Effector memory CD4-positive, alpha-beta T cell (primary cell): ENCODE measurements around the gene AVPI1.
"Not testable (repeated sequence)": the region's sequence is repeated elsewhere in the genome, so short reads cannot be mapped to it uniquely, and the experiment has no call there.

Source experiments
- DNase-seq, 3 donors: peaks; one replicate each; pipeline ENCODE4 v3.0.0-alpha.2; 2020
- H3K27ac ChIP-seq: 2 replicates; pipeline ENCODE4 v1.7.0; 2013; ENCODE audit warnings: mild to moderate bottlenecking, low read length, moderate library complexity; ENCODE audit not compliant: insufficient read depth, poor library complexity, severe bottlenecking
- H3K27me3 ChIP-seq: replicated peaks from 2 replicates; pipeline ENCODE4 v1.7.0; 2013; ENCODE audit warnings: mild to moderate bottlenecking, low read length; ENCODE audit not compliant: insufficient read depth, control insufficient read depth, poor library complexity, severe bottlenecking
- H3K36me3 ChIP-seq: 2 replicates; pipeline ENCODE4 v1.7.0; 2013; ENCODE audit warnings: mild to moderate bottlenecking, low read length, moderate library complexity; ENCODE audit not compliant: control insufficient read depth, insufficient read depth
- H3K4me1 ChIP-seq: 2 replicates; pipeline ENCODE4 v1.7.0; 2013; ENCODE audit warnings: low read length, mild to moderate bottlenecking; ENCODE audit not compliant: control insufficient read depth, insufficient read depth, poor library complexity, severe bottlenecking
- H3K4me3 ChIP-seq: 2 replicates; pipeline ENCODE4 v1.7.0; 2013; ENCODE audit warnings: low read length, low read depth, mild to moderate bottlenecking; ENCODE audit not compliant: insufficient read depth, poor library complexity, severe bottlenecking
- H3K9me3 ChIP-seq: 2 replicates; pipeline ENCODE4 v1.7.0; 2013; ENCODE audit warnings: mild to moderate bottlenecking, low read length, moderate library complexity; ENCODE audit not compliant: control insufficient read depth

The AVPI1 gene

DNA sequence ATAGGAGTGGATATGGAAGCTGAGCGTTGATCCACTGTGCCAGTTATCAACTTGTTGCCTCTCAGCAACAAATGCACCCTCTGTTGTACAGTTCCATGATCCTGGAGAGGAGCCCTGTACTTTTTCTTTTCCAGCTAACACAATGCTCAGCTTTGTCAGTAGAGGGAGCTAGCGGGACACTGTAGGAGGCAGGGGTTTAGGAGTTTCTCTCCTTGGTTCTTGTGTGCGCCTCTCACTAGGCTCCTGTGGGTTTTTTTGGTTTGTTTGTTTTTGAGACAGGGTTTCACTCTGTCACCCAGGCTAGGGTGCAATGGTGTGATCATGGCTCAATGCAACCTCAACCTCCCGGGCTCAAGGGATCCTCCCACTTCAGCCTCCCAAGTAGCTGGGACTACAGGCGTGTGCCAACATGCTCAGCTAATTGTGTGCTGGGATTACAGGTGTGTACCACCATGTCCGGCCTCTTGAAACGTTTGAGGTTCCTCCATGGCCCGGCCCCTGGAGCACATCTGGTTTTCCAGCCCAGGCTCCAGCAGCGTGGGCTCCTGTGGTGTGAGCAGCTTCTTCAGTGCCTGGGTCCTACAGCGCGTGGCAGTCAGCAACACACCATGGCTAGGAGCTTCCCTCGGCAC, 14.5 kb upstream of the AVPI1 start:
- Histone ChIP-seq H3K36me3 (no peaks in the 10 kb centered on the region), H3K4me3 (no peak overlapping the region), H3K4me1 (no peaks in the 10 kb centered on the region), H3K27me3 (no peaks in the 10 kb centered on the region), H3K27ac (no peak overlapping the region), H3K9me3 (no peaks in the 10 kb centered on the region)
- peak in 1 of 3 donors; percentile 17 for DNase-seq

GRCh38 chr10:97698072-97698655, 11.1 kb upstream of the AVPI1 start:
- not testable (repeated sequence) for DNase-seq, H3K9me3 ChIP-seq, H3K4me3 ChIP-seq, H3K36me3 ChIP-seq, H3K27ac ChIP-seq, H3K27me3 ChIP-seq, H3K4me1 ChIP-seq

DNA sequence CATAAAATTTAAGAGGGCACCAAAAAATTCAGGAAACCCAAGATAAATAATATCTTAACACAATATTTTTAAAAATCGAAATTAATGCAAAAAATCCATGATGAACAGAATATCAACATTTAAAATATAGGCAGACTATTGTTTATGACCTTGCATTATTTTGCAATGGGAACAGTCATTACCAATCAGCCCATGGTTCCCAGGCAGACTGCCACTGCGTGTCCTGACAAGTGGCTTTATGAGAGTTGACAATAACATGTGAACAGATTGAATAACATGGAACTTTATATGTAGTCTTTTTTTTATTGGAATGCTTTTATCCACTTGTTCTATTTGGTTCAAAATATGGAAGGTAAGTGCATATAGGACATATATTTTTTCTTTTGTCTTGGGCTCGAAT, 3.1 kb upstream of the AVPI1 start:
- H3K27me3 ChIP-seq = no peaks in the 10 kb centered on the region
- no peak overlapping the region for H3K4me3 ChIP-seq
- no peaks in the 10 kb centered on the region for H3K9me3 ChIP-seq
- H3K36me3 ChIP-seq = no peaks in the 10 kb centered on the region
- no peak overlapping the region for H3K27ac ChIP-seq
- H3K4me1 ChIP-seq = peaks cover 10% of the 10 kb centered on the region
- no peak for DNase-seq

- Histone ChIP-seq H3K27me3 (no peaks in the 10 kb centered on the region), H3K36me3 (no peaks in the 10 kb centered on the region), H3K27ac (no peak overlapping the region), H3K4me3 (no peak overlapping the region), H3K4me1 (peaks cover 10% of the 10 kb centered on the region), H3K9me3 (no peaks in the 10 kb centered on the region)
- no peak for DNase-seq
These were observed 2.5 kb upstream of the AVPI1 start for GRCh38 chr10:97689559-97690020.

- H3K27me3 ChIP-seq = no peaks in the 10 kb centered on the region
- H3K9me3 ChIP-seq = no peaks in the 10 kb centered on the region
- DNase-seq = no peak
- H3K4me3 ChIP-seq = peak overlapping the region; percentile 82
- H3K36me3 ChIP-seq = no peaks in the 10 kb centered on the region
- H3K4me1 ChIP-seq = peaks cover 10% of the 10 kb centered on the region
- peak overlapping the region; percentile 63 for H3K27ac ChIP-seq
These were observed 1.0 kb upstream of the AVPI1 start for GRCh38 chr10:97687785-97688781.

- Histone ChIP-seq H3K27me3 (no peaks in the 10 kb centered on the region), H3K36me3 (no peaks in the 10 kb centered on the region), H3K9me3 (no peaks in the 10 kb centered on the region), H3K27ac (peak overlapping the region; percentile 62), H3K4me1 (peaks cover 10% of the 10 kb centered on the region), H3K4me3 (peak overlapping the region; percentile 82)
- no peak for DNase-seq
These were observed 610 bp downstream of the AVPI1 start for GRCh38 chr10:97686301-97686961.

DNA sequence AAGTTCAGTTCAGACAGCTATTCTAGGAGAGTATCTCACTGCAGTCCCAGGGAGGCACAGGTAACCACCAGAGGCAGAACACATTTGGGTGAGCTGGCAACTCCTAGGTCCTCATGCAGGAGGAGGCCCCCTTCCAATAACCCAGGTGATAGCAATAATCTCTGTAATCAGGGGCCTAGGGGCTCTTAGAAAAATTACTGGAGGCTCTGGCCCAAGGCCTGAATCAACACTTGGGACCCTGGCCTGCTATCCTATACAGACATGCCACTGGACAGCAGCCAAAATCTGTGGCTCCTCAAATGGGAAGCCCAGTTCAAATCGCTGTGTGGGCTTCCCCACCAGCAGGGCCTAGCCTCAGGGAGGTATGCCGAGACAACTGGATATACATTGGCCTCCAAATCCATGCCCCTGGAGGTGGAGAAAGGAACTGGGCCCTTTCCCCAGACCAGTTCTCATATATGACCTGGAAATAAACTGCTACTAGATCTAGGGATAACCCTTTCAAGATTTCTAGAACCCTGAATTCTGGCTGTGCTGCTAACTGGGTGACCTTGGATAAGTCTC, 1.6 kb downstream of the AVPI1 start:
- Histone ChIP-seq H3K4me1 (peaks cover 10% of the 10 kb centered on the region), H3K27ac (no peak overlapping the region), H3K36me3 (no peaks in the 10 kb centered on the region), H3K9me3 (no peaks in the 10 kb centered on the region), H3K4me3 (no peak overlapping the region), H3K27me3 (no peaks in the 10 kb centered on the region)
- no peak for DNase-seq

DNA sequence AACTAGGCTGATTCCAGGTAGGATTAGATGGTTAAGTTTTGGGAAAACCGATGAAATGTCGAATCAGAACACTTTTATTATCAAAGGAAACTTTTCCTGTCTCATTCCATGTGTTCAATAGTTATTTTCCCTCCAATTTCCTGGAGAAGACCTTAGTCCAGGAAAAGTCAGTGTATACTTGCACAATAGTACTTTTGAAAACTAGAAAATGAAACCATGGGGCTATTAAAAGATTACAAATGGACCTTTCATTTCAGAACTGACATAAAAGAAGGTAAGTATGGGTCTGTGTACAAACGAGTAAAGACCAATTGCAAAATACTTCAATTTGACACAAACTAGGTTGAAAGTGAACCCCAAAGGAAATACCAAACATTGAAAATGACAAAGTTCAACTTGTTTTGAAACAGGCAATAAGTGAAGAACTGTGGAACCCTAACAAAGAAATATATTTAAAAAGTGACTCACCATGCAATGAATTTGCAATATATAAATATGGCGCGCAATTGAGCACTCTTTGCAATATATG, 2.1 kb downstream of the AVPI1 start:
- Histone ChIP-seq H3K27me3 (no peaks in the 10 kb centered on the region), H3K4me1 (peaks cover 10% of the 10 kb centered on the region), H3K4me3 (no peak overlapping the region), H3K27ac (no peak overlapping the region), H3K36me3 (no peaks in the 10 kb centered on the region), H3K9me3 (no peaks in the 10 kb centered on the region)
- DNase-seq = no peak

DNA sequence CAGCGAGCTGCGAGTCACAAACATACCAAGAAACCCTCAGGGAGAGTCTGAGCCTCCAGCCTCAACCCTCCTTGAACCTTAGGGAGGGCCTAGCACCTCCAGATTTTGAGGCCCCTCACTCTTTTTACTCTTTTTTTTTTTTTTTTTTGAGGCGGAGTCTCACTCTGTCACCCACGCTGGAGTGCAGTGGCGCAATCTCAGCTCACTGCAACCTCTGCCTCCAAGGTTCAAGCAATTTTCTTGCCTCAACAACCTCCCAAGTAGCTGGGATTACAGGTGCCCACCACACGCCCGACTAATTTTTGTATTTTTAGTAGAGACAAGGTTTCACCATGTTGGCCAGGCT, 2.7 kb downstream of the AVPI1 start:
- not testable (repeated sequence) for H3K27me3 ChIP-seq, H3K9me3 ChIP-seq, H3K27ac ChIP-seq, DNase-seq, H3K36me3 ChIP-seq, H3K4me3 ChIP-seq
- peaks cover 10% of the 10 kb centered on the region for H3K4me1 ChIP-seq
